NCI-H1694 (cell line): ENCODE data around the gene CCDC180.
"Not testable (repeated sequence)": the region's sequence is repeated elsewhere in the genome, so short reads cannot be mapped to it uniquely, and the experiment has no call there.

Experiments used
- DNase-seq: peaks from one replicate; lab custom pipeline; 2025; lab: John Stamatoyannopoulos, UW

CCDC180 gene

GRCh38 chr9:97311798-97312500, 4.5 kb downstream of the CCDC180 start:
- DNase-seq = no peak

GRCh38 chr9:97312556-97312955, 5.1 kb downstream of the CCDC180 start:
- no peak for DNase-seq

- DNase-seq = no peak
Observed at GRCh38 chr9:97313243-97313642, 5.8 kb downstream of the CCDC180 start.

- DNase-seq = no peak
Observed at GRCh38 chr9:97313746-97314145, 6.3 kb downstream of the CCDC180 start.

- DNase-seq = no peak
Observed at GRCh38 chr9:97314503-97314902, 7.0 kb downstream of the CCDC180 start.

- no peak for DNase-seq
Observed at GRCh38 chr9:97315550-97315949, 8.1 kb downstream of the CCDC180 start.

GRCh38 chr9:97316904-97317303, 9.4 kb downstream of the CCDC180 start:
- no peak for DNase-seq

GRCh38 chr9:97318433-97318832, 11.0 kb downstream of the CCDC180 start:
- no peak for DNase-seq

GRCh38 chr9:97319395-97319794, 11.9 kb downstream of the CCDC180 start:
- DNase-seq = no peak

- no peak for DNase-seq
Observed at GRCh38 chr9:97320080-97320642, 12.7 kb downstream of the CCDC180 start.

- DNase-seq = no peak
Observed at GRCh38 chr9:97321251-97321650, 13.8 kb downstream of the CCDC180 start.

GRCh38 chr9:97321691-97322090, 14.2 kb downstream of the CCDC180 start:
- no peak for DNase-seq

- no peak for DNase-seq
Observed at GRCh38 chr9:97322105-97322504, 14.6 kb downstream of the CCDC180 start.

GRCh38 chr9:97324954-97325353, 17.5 kb downstream of the CCDC180 start:
- no peak for DNase-seq

- DNase-seq = no peak
Observed at GRCh38 chr9:97327562-97327961, 20.1 kb downstream of the CCDC180 start.

- no peak for DNase-seq
Observed at GRCh38 chr9:97332993-97333392, 25.5 kb downstream of the CCDC180 start.

- not testable (repeated sequence) for DNase-seq
Observed at GRCh38 chr9:97335622-97336021, 28.2 kb downstream of the CCDC180 start.

GRCh38 chr9:97348871-97349270, 41.4 kb downstream of the CCDC180 start:
- no peak for DNase-seq

GRCh38 chr9:97349400-97349799, 41.9 kb downstream of the CCDC180 start:
- DNase-seq = no peak

- no peak for DNase-seq
Observed at GRCh38 chr9:97354637-97355036, 47.2 kb downstream of the CCDC180 start.

- no peak for DNase-seq
Observed at GRCh38 chr9:97357056-97357455, 49.6 kb downstream of the CCDC180 start.
